ENCODE results near the gene AKT1S1.

- TF ChIP-seq CTCF (IDR thresholded peaks at IDR 0.05) (no peak), POLR2A (IDR thresholded peaks at IDR 0.05) (no peak)
Observed at GRCh38 chr19:49824662-49825061, 52.5 kb downstream of the AKT1S1 start.
